ENCODE data around the gene NPFF.
"Not testable (repeated sequence)": the region's sequence is repeated elsewhere in the genome, so short reads cannot be mapped to it uniquely, and the experiment has no call there.

The NPFF gene

GRCh38 chr12:53493610-53494391 lies 13.5 kb downstream of the NPFF start:
- H3K9me3 Mint-ChIP-seq, result no peaks in the 10 kb centered on the region
- H3K27ac Mint-ChIP-seq, result peak overlapping the region; percentile 89
- H3K27me3 Mint-ChIP-seq, result no peaks in the 10 kb centered on the region
- H3K36me3 Mint-ChIP-seq (ENCODE audit: low read depth), result peaks cover 3% of the 10 kb centered on the region
- DNase-seq, result peak; percentile 27
- H3K4me1 Mint-ChIP-seq (ENCODE audit: low read depth), result peaks cover 38% of the 10 kb centered on the region
- H3K4me3 Mint-ChIP-seq, result peak overlapping the region; percentile 82

- no peaks in the 10 kb centered on the region for H3K9me3 Mint-ChIP-seq
- H3K4me1 Mint-ChIP-seq (ENCODE audit: low read depth), result peaks cover 30% of the 10 kb centered on the region
- H3K4me3 Mint-ChIP-seq, result peak overlapping the region; percentile 82
- DNase-seq, result peak; percentile 90
- H3K36me3 Mint-ChIP-seq (ENCODE audit: low read depth), result peaks cover 6% of the 10 kb centered on the region
- peak overlapping the region; percentile 89 for H3K27ac Mint-ChIP-seq
- no peaks in the 10 kb centered on the region for H3K27me3 Mint-ChIP-seq
Measured at GRCh38 chr12:53492830-53493609, 14.3 kb downstream of the NPFF start.

GRCh38 chr12:53492188-53492587 lies 15.1 kb downstream of the NPFF start:
- H3K4me1 Mint-ChIP-seq (ENCODE audit: low read depth), result peaks cover 25% of the 10 kb centered on the region
- peak overlapping the region; percentile 82 for H3K4me3 Mint-ChIP-seq
- H3K9me3 Mint-ChIP-seq, result no peaks in the 10 kb centered on the region
- peak overlapping the region; percentile 73 for H3K27ac Mint-ChIP-seq
- peaks cover 14% of the 10 kb centered on the region for H3K36me3 Mint-ChIP-seq (ENCODE audit: low read depth)
- H3K27me3 Mint-ChIP-seq, result no peaks in the 10 kb centered on the region
- peak; percentile 28 for DNase-seq

GRCh38 chr12:53489242-53489864 lies 17.9 kb downstream of the NPFF start:
- H3K4me3 Mint-ChIP-seq, result no peak overlapping the region
- H3K4me1 Mint-ChIP-seq (ENCODE audit: low read depth), result peaks cover 27% of the 10 kb centered on the region
- H3K27ac Mint-ChIP-seq, result peak overlapping the region; percentile 9

GRCh38 chr12:53486736-53487487 lies 20.4 kb downstream of the NPFF start:
- peaks cover 10% of the 10 kb centered on the region for H3K4me1 Mint-ChIP-seq (ENCODE audit: low read depth)
- no peak for DNase-seq
- H3K27me3 Mint-ChIP-seq, result no peaks in the 10 kb centered on the region
- no peak overlapping the region for H3K4me3 Mint-ChIP-seq
- H3K27ac Mint-ChIP-seq, result peak overlapping the region; percentile 69
- H3K36me3 Mint-ChIP-seq (ENCODE audit: low read depth), result peaks cover 62% of the 10 kb centered on the region
- H3K9me3 Mint-ChIP-seq, result no peaks in the 10 kb centered on the region

More at GRCh38 chr12:53489242-53489864, 17.9 kb downstream of the NPFF start:
- Mint-ChIP-seq H3K36me3 (ENCODE audit: low read depth) (peaks cover 41% of the 10 kb centered on the region), H3K27me3 (no peaks in the 10 kb centered on the region), H3K9me3 (no peaks in the 10 kb centered on the region)
- DNase-seq, result no peak

GRCh38 chr12:53485955-53486735 lies 21.1 kb downstream of the NPFF start:
- H3K27ac Mint-ChIP-seq, result peak overlapping the region; percentile 84
- no peaks in the 10 kb centered on the region for H3K27me3 Mint-ChIP-seq
- H3K4me1 Mint-ChIP-seq (ENCODE audit: low read depth), result peaks cover 12% of the 10 kb centered on the region
- peaks cover 69% of the 10 kb centered on the region for H3K36me3 Mint-ChIP-seq (ENCODE audit: low read depth)
- no peak overlapping the region for H3K4me3 Mint-ChIP-seq
- DNase-seq, result no peak
- no peaks in the 10 kb centered on the region for H3K9me3 Mint-ChIP-seq

- Mint-ChIP-seq H3K4me1 (ENCODE audit: low read depth) (peaks cover 12% of the 10 kb centered on the region), H3K27me3 (no peaks in the 10 kb centered on the region), H3K4me3 (no peak overlapping the region), H3K27ac (peak overlapping the region; percentile 84), H3K9me3 (no peaks in the 10 kb centered on the region), H3K36me3 (ENCODE audit: low read depth) (peaks cover 78% of the 10 kb centered on the region)
- peak; percentile 33 for DNase-seq
Measured at GRCh38 chr12:53484686-53485575, 22.4 kb downstream of the NPFF start.

DNA sequence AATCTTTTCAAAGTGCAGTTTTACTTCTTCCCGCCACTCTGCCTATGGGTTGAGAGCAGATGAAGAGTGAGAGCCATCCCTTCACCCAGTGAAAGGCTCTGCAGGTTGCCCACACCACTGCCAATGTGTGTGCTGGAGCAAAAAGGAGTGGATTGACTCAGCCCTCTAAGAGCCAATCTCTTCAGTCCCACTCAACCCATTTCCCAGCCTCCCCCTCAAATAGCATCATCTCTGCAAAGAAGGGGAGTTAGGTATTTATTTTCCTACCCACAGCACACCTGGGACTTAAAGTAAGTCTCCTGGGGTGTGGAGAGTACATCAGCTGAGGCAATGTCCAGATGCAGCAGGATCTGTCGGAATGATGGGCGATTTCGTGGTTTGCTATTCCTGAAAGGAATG lies 23.3 kb downstream of the NPFF start:
- DNase-seq, result no peak
- Mint-ChIP-seq H3K9me3 (no peaks in the 10 kb centered on the region), H3K27me3 (no peaks in the 10 kb centered on the region), H3K36me3 (ENCODE audit: low read depth) (peaks cover 85% of the 10 kb centered on the region), H3K4me3 (no peak overlapping the region), H3K27ac (peak overlapping the region; percentile 69), H3K4me1 (ENCODE audit: low read depth) (peaks cover 16% of the 10 kb centered on the region)

GRCh38 chr12:53483225-53483978 lies 23.9 kb downstream of the NPFF start:
- peak; percentile 49 for DNase-seq
- peaks cover 19% of the 10 kb centered on the region for H3K4me1 Mint-ChIP-seq (ENCODE audit: low read depth)
- peak overlapping the region; percentile 69 for H3K27ac Mint-ChIP-seq
- H3K36me3 Mint-ChIP-seq (ENCODE audit: low read depth), result peaks cover 90% of the 10 kb centered on the region
- H3K27me3 Mint-ChIP-seq, result no peaks in the 10 kb centered on the region
- H3K9me3 Mint-ChIP-seq, result no peaks in the 10 kb centered on the region
- no peak overlapping the region for H3K4me3 Mint-ChIP-seq

GRCh38 chr12:53482626-53483168 lies 24.6 kb downstream of the NPFF start:
- no peaks in the 10 kb centered on the region for H3K9me3 Mint-ChIP-seq
- peaks cover 91% of the 10 kb centered on the region for H3K36me3 Mint-ChIP-seq (ENCODE audit: low read depth)
- H3K27me3 Mint-ChIP-seq, result no peaks in the 10 kb centered on the region

DNA sequence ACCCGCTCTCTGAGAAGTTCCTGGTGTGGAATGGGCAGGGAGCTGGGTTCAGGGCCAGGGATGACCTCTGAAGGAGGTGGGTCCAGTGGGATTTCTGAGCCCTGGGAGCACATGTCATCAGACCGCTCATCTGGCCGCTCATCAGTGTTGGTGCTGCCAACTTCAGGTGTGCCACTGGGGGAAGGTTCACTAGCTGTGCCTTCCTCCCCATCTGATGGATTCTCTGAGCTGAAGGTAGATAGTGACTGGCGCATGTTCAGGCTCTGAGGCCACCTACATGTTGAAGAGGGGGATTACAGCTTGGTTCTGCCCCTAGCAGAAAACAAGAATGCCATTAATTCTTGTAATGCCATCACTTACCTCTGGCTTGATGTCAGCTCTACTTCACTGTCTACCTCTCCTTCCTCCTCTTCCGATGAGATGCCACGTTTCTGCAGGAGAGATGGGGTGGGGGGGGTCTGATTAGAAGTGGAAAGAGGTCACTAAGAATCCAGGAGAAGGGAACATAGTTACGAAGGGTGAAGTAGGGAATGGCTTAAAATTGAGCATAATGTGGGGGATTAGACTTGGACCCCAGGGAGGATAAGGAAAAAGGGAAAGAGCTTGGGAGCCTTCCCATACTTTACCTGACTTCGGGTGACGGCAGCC lies 25.2 kb downstream of the NPFF start:
- H3K36me3 Mint-ChIP-seq (ENCODE audit: low read depth), result peaks cover 91% of the 10 kb centered on the region
- H3K27ac Mint-ChIP-seq, result peak overlapping the region; percentile 78

More at GRCh38 chr12:53482626-53483168, 24.6 kb downstream of the NPFF start:
- peak; percentile 49 for DNase-seq
- H3K4me1 Mint-ChIP-seq (ENCODE audit: low read depth), result peaks cover 22% of the 10 kb centered on the region
- no peak overlapping the region for H3K4me3 Mint-ChIP-seq
- H3K27ac Mint-ChIP-seq, result peak overlapping the region; percentile 69

GRCh38 chr12:53481458-53481857 lies 25.8 kb downstream of the NPFF start:
- not testable (repeated sequence) for H3K9me3 Mint-ChIP-seq, H3K27me3 Mint-ChIP-seq, H3K4me3 Mint-ChIP-seq, DNase-seq
- Mint-ChIP-seq H3K27ac (peak overlapping the region; percentile 74), H3K36me3 (ENCODE audit: low read depth) (peaks cover 92% of the 10 kb centered on the region), H3K4me1 (ENCODE audit: low read depth) (peaks cover 28% of the 10 kb centered on the region)

More for the DNA sequence above, 25.2 kb downstream of the NPFF start:
- peak; percentile 33 for DNase-seq
- H3K9me3 Mint-ChIP-seq, result no peaks in the 10 kb centered on the region
- peaks cover 24% of the 10 kb centered on the region for H3K4me1 Mint-ChIP-seq (ENCODE audit: low read depth)
- no peak overlapping the region for H3K4me3 Mint-ChIP-seq
- H3K27me3 Mint-ChIP-seq, result no peaks in the 10 kb centered on the region

Data from activated T-cell treated with anti-CD3 and anti-CD28 coated beads, Interleukin-2, amount 50 U/mL, for 24 hours (primary cell).